Measurements from ENCODE around the gene SEC14L1. TPM values are rescaled to one million over a fixed set of nuclear protein-coding genes. Genes with fewer than 3 reads are reported as not detected.

SEC14L1 gene
- total RNA-seq, 1 experiment from 2014 or later, result 78.6 TPM

GRCh38 chr17:77189148-77189547 is 48.4 kb downstream of the SEC14L1 start:
- BruUV-seq (replicated peaks), result no TSS peak
- POLR2A ChIA-PET (ENCODE audit: low non-redundant PET), result no interaction called here

GRCh38 chr17:77190576-77190975 is 49.8 kb downstream of the SEC14L1 start:
- ChIA-PET POLR2A (ENCODE audit: low non-redundant PET) (interaction anchor here (0.7 kb wide), 1 partner anchor 1437 kb away, joined by 3 read pairs; no protein-coding TSS in a partner anchor), CTCF (no interaction called here)
- Histone ChIP-seq H3K27me3 (replicated peaks; ENCODE audit: insufficient read depth, low read depth, low read length, poor library complexity) (no peaks in the 10 kb centered on the region), H3K36me3 (ENCODE audit: insufficient read depth, low read length, poor library complexity, severe bottlenecking) (peaks cover 15% of the 10 kb centered on the region), H3K4me3 (ENCODE audit: low read depth, low read length, poor library complexity, severe bottlenecking) (no peak overlapping the region), H3K4me1 (ENCODE audit: insufficient read depth, low read length, poor library complexity, severe bottlenecking) (no peaks in the 10 kb centered on the region), H3K27ac (ENCODE audit: low read depth, low read length, poor library complexity, severe bottlenecking) (no peak overlapping the region), H3K9me3 (ENCODE audit: low read depth, low read length, poor library complexity, severe bottlenecking) (no peaks in the 10 kb centered on the region)
- BruUV-seq (replicated peaks), result no TSS peak
- TF ChIP-seq EZH2 (IDR thresholded peaks at IDR 0.05; ENCODE audit: borderline replicate concordance, low read depth, low read length, poor library complexity, severe bottlenecking), result no peak
- TF ChIP-seq CTCF (conservative IDR thresholded peaks at IDR 0.05; ENCODE audit: low read depth, low read length), result no peak
- no peak for DNase-seq (ENCODE audit: low spot score)
- intact Hi-C loops (cut with micrococcal nuclease; ENCODE audit: unreplicated experiment), result no loop called here

More at GRCh38 chr17:77189148-77189547, 48.4 kb downstream of the SEC14L1 start:
- Histone ChIP-seq H3K4me1 (ENCODE audit: insufficient read depth, low read length, poor library complexity, severe bottlenecking) (peaks cover 11% of the 10 kb centered on the region), H3K27me3 (replicated peaks; ENCODE audit: insufficient read depth, low read depth, low read length, poor library complexity) (no peaks in the 10 kb centered on the region), H3K27ac (ENCODE audit: low read depth, low read length, poor library complexity, severe bottlenecking) (no peak overlapping the region), H3K36me3 (ENCODE audit: insufficient read depth, low read length, poor library complexity, severe bottlenecking) (peaks cover 3% of the 10 kb centered on the region), H3K9me3 (ENCODE audit: low read depth, low read length, poor library complexity, severe bottlenecking) (no peaks in the 10 kb centered on the region), H3K4me3 (ENCODE audit: low read depth, low read length, poor library complexity, severe bottlenecking) (no peak overlapping the region)
- TF ChIP-seq EZH2 (IDR thresholded peaks at IDR 0.05; ENCODE audit: borderline replicate concordance, low read depth, low read length, poor library complexity, severe bottlenecking), result no peak
- no peak for TF ChIP-seq CTCF (conservative IDR thresholded peaks at IDR 0.05; ENCODE audit: low read depth, low read length)
- CTCF ChIA-PET, result no interaction called here
- no peak for DNase-seq (ENCODE audit: low spot score)
- intact Hi-C loops (cut with micrococcal nuclease; ENCODE audit: unreplicated experiment), result no loop called here

GRCh38 chr17:77191244-77191643 is 50.5 kb downstream of the SEC14L1 start:
- Histone ChIP-seq H3K27ac (ENCODE audit: low read depth, low read length, poor library complexity, severe bottlenecking) (no peak overlapping the region), H3K4me1 (ENCODE audit: insufficient read depth, low read length, poor library complexity, severe bottlenecking) (no peaks in the 10 kb centered on the region), H3K36me3 (ENCODE audit: insufficient read depth, low read length, poor library complexity, severe bottlenecking) (peaks cover 22% of the 10 kb centered on the region), H3K4me3 (ENCODE audit: low read depth, low read length, poor library complexity, severe bottlenecking) (no peak overlapping the region), H3K27me3 (replicated peaks; ENCODE audit: insufficient read depth, low read depth, low read length, poor library complexity) (no peaks in the 10 kb centered on the region), H3K9me3 (ENCODE audit: low read depth, low read length, poor library complexity, severe bottlenecking) (no peaks in the 10 kb centered on the region)
- ChIA-PET POLR2A (ENCODE audit: low non-redundant PET) (interaction anchor here (0.7 kb wide), 1 partner anchor 1437 kb away, joined by 3 read pairs; no protein-coding TSS in a partner anchor), CTCF (no interaction called here)
- DNase-seq (ENCODE audit: low spot score), result no peak
- intact Hi-C loops (cut with micrococcal nuclease; ENCODE audit: unreplicated experiment), result no loop called here
- TF ChIP-seq EZH2 (IDR thresholded peaks at IDR 0.05; ENCODE audit: borderline replicate concordance, low read depth, low read length, poor library complexity, severe bottlenecking) (no peak), CTCF (conservative IDR thresholded peaks at IDR 0.05; ENCODE audit: low read depth, low read length) (no peak)
- BruUV-seq (replicated peaks), result no TSS peak

All from A673 (cell line).